ENCODE data around the gene PRKAR1B. TPM values are rescaled to one million over a fixed set of nuclear protein-coding genes. Genes with fewer than 3 reads are reported as not detected.
A peak's percentile ranks its signal among the peaks of the same experiment; 100 is the strongest.

Gene PRKAR1B
- total RNA-seq, 2 donors from 2014 or later, result 33.5 to 43.2 TPM

GRCh38 chr7:550881-551614 lies 176.0 kb downstream of the PRKAR1B start:
- Mint-ChIP-seq H3K36me3 (ENCODE audit: low read depth) (peaks cover 6% of the 10 kb centered on the region), H3K27me3 (ENCODE audit: insufficient read depth) (no peaks in the 10 kb centered on the region)

GRCh38 chr7:549891-550625 lies 177.0 kb downstream of the PRKAR1B start:
- H3K36me3 ChIP-seq (ENCODE audit: control insufficient read depth, insufficient read depth, low read length), result no peaks in the 10 kb centered on the region
- TF ChIP-seq CTCF (conservative IDR thresholded peaks at IDR 0.05), result no peak
- 96 to 97% methylated on average over 10 to 31 of the region's 31 CpGs for WGBS, 2 experiments (ENCODE audit: insufficient coverage in 1 of 2, insufficient read length in 1 of 2)

More at GRCh38 chr7:550881-551614, 176.0 kb downstream of the PRKAR1B start:
- Mint-ChIP-seq H3K9me3 (no peaks in the 10 kb centered on the region), H3K4me1 (no peaks in the 10 kb centered on the region), H3K4me3 (no peak overlapping the region), H3K27ac (no peak overlapping the region)
- Histone ChIP-seq H3K36me3 (ENCODE audit: control insufficient read depth, insufficient read depth, low read length) (no peaks in the 10 kb centered on the region), H3K4me3 (ENCODE audit: low read length) (no peak overlapping the region), H3K4me1 (ENCODE audit: control insufficient read depth, insufficient read depth, low read length) (no peaks in the 10 kb centered on the region), H3K27ac (ENCODE audit: low read depth, low read length) (no peak overlapping the region), H3K9me3 (ENCODE audit: control insufficient read depth, low read length) (no peaks in the 10 kb centered on the region), H3K9ac (ENCODE audit: extremely low read depth, low read length, poor library complexity, severe bottlenecking) (no peak overlapping the region), H3K27me3 (ENCODE audit: control insufficient read depth, insufficient read depth, low read length, poor library complexity, severe bottlenecking) (no peaks in the 10 kb centered on the region)
- WGBS, 2 experiments (ENCODE audit: insufficient coverage in 1 of 2, insufficient read length in 1 of 2), result 96 to 100% methylated on average over 5 to 16 of the region's 19 CpGs
- no peak for DNase-seq
- TF ChIP-seq CTCF (conservative IDR thresholded peaks at IDR 0.05), result no peak

GRCh38 chr7:549066-549890 lies 177.8 kb downstream of the PRKAR1B start:
- Histone ChIP-seq H3K4me1 (ENCODE audit: control insufficient read depth, insufficient read depth, low read length) (no peaks in the 10 kb centered on the region), H3K36me3 (ENCODE audit: control insufficient read depth, insufficient read depth, low read length) (no peaks in the 10 kb centered on the region), H3K9me3 (ENCODE audit: control insufficient read depth, low read length) (no peaks in the 10 kb centered on the region), H3K4me3 (ENCODE audit: low read length) (no peak overlapping the region), H3K27ac (ENCODE audit: low read depth, low read length) (no peak overlapping the region), H3K9ac (ENCODE audit: extremely low read depth, low read length, poor library complexity, severe bottlenecking) (no peak overlapping the region), H3K27me3 (ENCODE audit: control insufficient read depth, insufficient read depth, low read length, poor library complexity, severe bottlenecking) (no peaks in the 10 kb centered on the region)
- TF ChIP-seq CTCF (conservative IDR thresholded peaks at IDR 0.05), result no peak
- WGBS, 2 experiments (ENCODE audit: insufficient coverage in 1 of 2, insufficient read length in 1 of 2), result 93 to 94% methylated on average over 25 to 42 of the region's 43 CpGs
- no peaks in the 10 kb centered on the region for H3K27me3 Mint-ChIP-seq (ENCODE audit: insufficient read depth)
- peak overlapping the region; percentile 10 for H3K27ac Mint-ChIP-seq
- no peaks in the 10 kb centered on the region for H3K9me3 Mint-ChIP-seq
- no peak overlapping the region for H3K4me3 Mint-ChIP-seq
- no peaks in the 10 kb centered on the region for H3K4me1 Mint-ChIP-seq
- DNase-seq, result no peak
- H3K36me3 Mint-ChIP-seq (ENCODE audit: low read depth), result peaks cover 5% of the 10 kb centered on the region

More at GRCh38 chr7:549891-550625, 177.0 kb downstream of the PRKAR1B start:
- H3K27me3 ChIP-seq (ENCODE audit: control insufficient read depth, insufficient read depth, low read length, poor library complexity, severe bottlenecking), result no peaks in the 10 kb centered on the region
- no peaks in the 10 kb centered on the region for H3K27me3 Mint-ChIP-seq (ENCODE audit: insufficient read depth)
- H3K9me3 ChIP-seq (ENCODE audit: control insufficient read depth, low read length), result no peaks in the 10 kb centered on the region
- H3K4me1 Mint-ChIP-seq, result no peaks in the 10 kb centered on the region
- H3K9ac ChIP-seq (ENCODE audit: extremely low read depth, low read length, poor library complexity, severe bottlenecking), result no peak overlapping the region
- peaks cover 5% of the 10 kb centered on the region for H3K36me3 Mint-ChIP-seq (ENCODE audit: low read depth)
- H3K27ac Mint-ChIP-seq, result no peak overlapping the region
- no peak for DNase-seq
- no peaks in the 10 kb centered on the region for H3K9me3 Mint-ChIP-seq
- no peak overlapping the region for H3K4me3 Mint-ChIP-seq
- no peaks in the 10 kb centered on the region for H3K4me1 ChIP-seq (ENCODE audit: control insufficient read depth, insufficient read depth, low read length)
- H3K4me3 ChIP-seq (ENCODE audit: low read length), result no peak overlapping the region
- no peak overlapping the region for H3K27ac ChIP-seq (ENCODE audit: low read depth, low read length)

All from endodermal cell (in vitro differentiated cells).